Measurements from ENCODE around the gene PPFIBP2. TPM values are rescaled to one million over a fixed set of nuclear protein-coding genes. Genes with fewer than 3 reads are reported as not detected.

Gene PPFIBP2
- total RNA-seq, 2 experiments from 2014 or later: 33.1 to 34.7 TPM

DNA sequence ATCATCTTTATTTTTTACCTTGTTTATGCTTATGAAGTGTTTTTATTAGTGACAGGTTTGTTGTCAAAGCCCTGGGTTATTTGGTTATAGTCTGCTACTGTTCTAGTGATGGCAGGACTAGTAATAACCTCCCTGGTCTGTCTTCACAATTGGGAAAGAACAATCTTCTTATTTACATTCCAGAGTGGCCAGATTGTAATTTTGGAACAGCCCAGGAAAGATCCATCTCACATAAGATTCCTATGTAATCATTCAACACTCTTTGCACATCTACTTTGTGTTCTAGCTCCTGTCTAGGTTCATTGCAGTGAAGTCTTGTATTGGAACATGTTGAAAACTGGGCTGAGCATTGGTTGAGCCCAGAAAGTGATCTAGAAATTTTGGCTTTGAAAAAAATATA is 95.7 kb downstream of the PPFIBP2 start:
- ChIA-PET POLR2A (no interaction called here), CTCF (interaction anchor here (1.2 kb wide), 1 partner anchor 29 kb away, joined by 3 read pairs; no protein-coding TSS in a partner anchor)

DNA sequence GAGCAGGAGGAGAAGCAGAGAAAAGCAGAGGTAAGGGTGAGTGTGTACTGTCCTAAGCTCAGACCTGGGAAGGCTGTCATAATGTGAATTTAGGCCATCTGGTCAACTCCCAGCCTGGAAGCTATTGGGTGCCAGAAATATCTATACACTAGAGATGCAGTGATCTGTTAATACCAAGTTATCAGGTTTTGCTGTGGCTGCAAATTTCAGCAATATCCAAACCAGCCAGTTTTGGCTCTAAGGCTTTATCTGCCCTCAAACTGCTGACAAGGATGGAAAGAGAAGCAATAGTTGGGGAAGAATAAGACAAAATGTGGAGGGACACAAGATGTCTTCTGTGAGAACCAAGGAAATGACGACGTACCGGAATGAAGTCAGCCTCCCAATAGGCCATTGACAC is 96.6 kb downstream of the PPFIBP2 start:
- POLR2A ChIA-PET: interaction anchor here (0.6 kb wide), 1 partner anchor 1490 kb away, joined by 5 read pairs; no protein-coding TSS in a partner anchor
- H3K4me3 Mint-ChIP-seq: no peak overlapping the region
- no peaks in the 10 kb centered on the region for H3K4me1 Mint-ChIP-seq
- no peaks in the 10 kb centered on the region for H3K27me3 Mint-ChIP-seq
- no peak overlapping the region for H3K27ac Mint-ChIP-seq
- H3K9me3 Mint-ChIP-seq: no peaks in the 10 kb centered on the region
- H3K36me3 Mint-ChIP-seq (ENCODE audit: low read depth): peaks cover 6% of the 10 kb centered on the region
- CTCF ChIA-PET: interaction anchor here (1.2 kb wide), 1 partner anchor 29 kb away, joined by 3 read pairs; no protein-coding TSS in a partner anchor
- DNase-seq: no peak

More for the DNA sequence above, 95.7 kb downstream of the PPFIBP2 start:
- H3K36me3 Mint-ChIP-seq (ENCODE audit: low read depth): peaks cover 6% of the 10 kb centered on the region
- H3K4me3 Mint-ChIP-seq: no peak overlapping the region
- no peaks in the 10 kb centered on the region for H3K9me3 Mint-ChIP-seq
- H3K27ac Mint-ChIP-seq: no peak overlapping the region
- no peaks in the 10 kb centered on the region for H3K4me1 Mint-ChIP-seq
- no peak for DNase-seq
- H3K27me3 Mint-ChIP-seq: no peaks in the 10 kb centered on the region

DNA sequence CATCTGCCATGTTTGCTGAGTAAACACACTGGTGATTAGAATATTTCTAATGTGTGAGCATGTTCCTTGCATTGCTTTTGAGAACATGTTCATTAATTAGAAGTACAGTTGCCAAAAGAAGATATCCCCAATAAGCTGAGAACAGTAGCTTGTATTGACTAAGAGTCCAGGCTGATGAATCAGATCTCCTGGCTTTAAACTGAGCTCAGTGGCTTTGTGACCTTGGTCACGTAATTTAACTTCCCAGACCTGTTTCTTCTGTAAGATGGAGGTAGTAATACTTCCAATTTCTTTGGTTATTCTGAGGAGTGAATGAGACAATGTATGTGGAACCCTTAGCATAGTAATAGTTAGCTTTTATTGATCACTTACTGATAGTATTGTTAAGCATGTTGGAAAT is 97.6 kb downstream of the PPFIBP2 start:
- no peak for DNase-seq
- H3K9me3 Mint-ChIP-seq: no peaks in the 10 kb centered on the region
- H3K36me3 Mint-ChIP-seq (ENCODE audit: low read depth): peaks cover 6% of the 10 kb centered on the region

DNA sequence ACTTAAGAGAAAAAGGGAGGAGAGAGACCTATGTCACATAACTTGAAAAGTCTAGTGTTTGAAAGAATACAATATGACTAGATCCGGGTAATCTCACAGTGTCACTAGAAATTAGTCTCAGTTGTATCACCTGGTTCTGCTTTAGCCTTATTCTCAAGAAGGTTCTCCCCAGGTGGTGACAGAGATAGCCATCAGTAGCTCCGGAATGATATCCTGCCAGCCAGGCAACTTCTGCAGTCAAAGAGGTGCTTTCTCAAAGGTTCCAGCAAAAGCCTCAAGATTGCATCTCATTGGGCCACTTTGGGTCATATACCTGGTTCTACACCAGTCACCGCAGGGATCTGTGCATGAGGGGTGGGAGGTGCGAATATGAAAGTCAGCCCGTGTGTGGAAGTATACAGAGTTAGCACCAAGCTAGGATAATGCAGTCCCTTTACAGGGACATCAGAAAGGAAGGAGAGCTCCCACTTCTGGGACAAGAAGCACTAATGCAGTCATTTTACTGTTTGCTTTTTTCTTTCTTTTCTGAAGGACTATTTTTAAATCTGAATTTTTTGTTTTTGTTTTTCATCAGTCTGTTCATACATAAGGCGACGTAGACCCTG is 98.4 kb downstream of the PPFIBP2 start:
- ChIA-PET CTCF (no interaction called here), POLR2A (no interaction called here)
- peaks cover 6% of the 10 kb centered on the region for H3K36me3 Mint-ChIP-seq (ENCODE audit: low read depth)
- H3K4me3 Mint-ChIP-seq: no peak overlapping the region
- no peaks in the 10 kb centered on the region for H3K27me3 Mint-ChIP-seq
- H3K9me3 Mint-ChIP-seq: no peaks in the 10 kb centered on the region
- no peaks in the 10 kb centered on the region for H3K4me1 Mint-ChIP-seq
- no peak for DNase-seq
- no peak overlapping the region for H3K27ac Mint-ChIP-seq

More for the DNA sequence above, 97.6 kb downstream of the PPFIBP2 start:
- ChIA-PET CTCF (no interaction called here), POLR2A (no interaction called here)
- H3K4me3 Mint-ChIP-seq: no peak overlapping the region
- no peaks in the 10 kb centered on the region for H3K4me1 Mint-ChIP-seq
- no peaks in the 10 kb centered on the region for H3K27me3 Mint-ChIP-seq
- H3K27ac Mint-ChIP-seq: no peak overlapping the region

DNA sequence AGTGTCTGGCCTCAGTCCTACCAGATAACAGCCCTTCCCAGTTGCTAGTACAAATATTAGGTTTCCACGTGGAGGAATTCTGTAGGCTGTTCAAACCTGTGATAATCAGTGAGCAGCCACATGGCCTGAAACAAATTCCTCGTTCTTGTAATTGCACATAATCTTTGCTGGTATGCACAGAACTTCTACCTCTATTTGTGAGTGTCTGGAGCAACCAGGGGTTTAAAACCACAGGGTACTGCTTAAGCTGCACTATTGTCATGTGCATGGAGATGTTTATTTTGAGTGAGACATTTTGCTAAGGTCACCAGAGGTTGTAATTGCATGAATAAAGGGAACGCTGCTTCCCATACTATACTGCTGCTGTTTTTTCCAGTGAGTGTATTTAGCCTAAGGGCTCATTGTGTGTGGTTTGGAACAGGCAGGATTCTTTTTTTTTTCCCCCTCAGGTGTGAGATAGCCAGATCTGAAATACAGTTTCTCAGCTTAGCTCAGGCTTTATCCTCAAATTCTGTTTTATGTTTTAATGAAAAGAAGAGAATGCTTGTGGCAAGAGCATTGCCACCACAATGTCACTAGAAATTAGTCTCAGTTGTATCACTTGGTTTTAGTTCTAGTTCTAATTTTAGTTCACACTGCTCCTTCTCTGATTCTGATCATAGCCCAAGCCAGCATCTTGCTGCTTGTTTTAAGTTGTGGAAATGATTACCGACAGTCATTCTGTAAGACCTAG is 99.0 kb downstream of the PPFIBP2 start:
- Mint-ChIP-seq H3K9me3 (no peaks in the 10 kb centered on the region), H3K36me3 (ENCODE audit: low read depth) (peaks cover 6% of the 10 kb centered on the region), H3K27me3 (no peaks in the 10 kb centered on the region), H3K4me1 (no peaks in the 10 kb centered on the region), H3K27ac (no peak overlapping the region), H3K4me3 (no peak overlapping the region)
- no peak for DNase-seq
- ChIA-PET CTCF (no interaction called here), POLR2A (no interaction called here)

DNA sequence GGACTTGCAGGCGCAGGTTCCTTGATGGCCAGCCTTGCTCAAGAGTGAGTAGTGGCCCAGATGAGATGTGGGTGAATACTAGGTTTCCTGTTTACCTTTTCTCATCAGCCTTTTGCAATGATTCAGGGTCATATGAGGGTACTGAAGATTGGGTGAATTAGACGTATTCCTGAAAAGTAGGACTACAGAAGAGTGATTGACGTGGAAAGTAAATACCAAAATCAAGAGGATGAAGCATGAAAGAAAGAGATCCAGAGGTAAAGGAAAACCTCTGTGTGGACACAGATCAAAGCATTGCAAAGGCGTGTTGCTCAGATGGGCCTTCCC is 99.6 kb downstream of the PPFIBP2 start:
- ChIA-PET POLR2A (no interaction called here), CTCF (no interaction called here)
- Mint-ChIP-seq H3K27me3 (no peaks in the 10 kb centered on the region), H3K36me3 (ENCODE audit: low read depth) (peaks cover 6% of the 10 kb centered on the region), H3K9me3 (no peaks in the 10 kb centered on the region), H3K4me3 (no peak overlapping the region), H3K4me1 (no peaks in the 10 kb centered on the region), H3K27ac (no peak overlapping the region)
- DNase-seq: no peak

DNA sequence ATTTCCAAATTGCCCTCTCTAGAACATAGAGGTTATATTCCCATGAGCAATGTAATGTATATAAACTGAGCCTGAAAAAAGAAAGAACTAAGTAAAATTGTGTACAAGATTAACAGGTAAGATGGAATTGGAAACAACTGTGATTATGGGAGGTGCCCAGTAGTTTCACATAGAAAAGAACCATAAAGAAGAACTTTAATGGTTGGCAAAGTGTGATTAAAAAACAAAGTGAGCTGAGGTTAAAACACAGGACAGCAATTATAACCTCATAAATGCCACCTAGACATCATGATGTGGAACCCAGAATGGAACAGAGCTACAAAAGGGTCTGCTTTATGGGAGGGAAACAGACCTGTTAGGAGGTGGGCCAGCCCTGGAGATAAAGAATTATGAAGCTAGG is 100.9 kb downstream of the PPFIBP2 start:
- peaks cover 6% of the 10 kb centered on the region for H3K36me3 Mint-ChIP-seq (ENCODE audit: low read depth)

DNA sequence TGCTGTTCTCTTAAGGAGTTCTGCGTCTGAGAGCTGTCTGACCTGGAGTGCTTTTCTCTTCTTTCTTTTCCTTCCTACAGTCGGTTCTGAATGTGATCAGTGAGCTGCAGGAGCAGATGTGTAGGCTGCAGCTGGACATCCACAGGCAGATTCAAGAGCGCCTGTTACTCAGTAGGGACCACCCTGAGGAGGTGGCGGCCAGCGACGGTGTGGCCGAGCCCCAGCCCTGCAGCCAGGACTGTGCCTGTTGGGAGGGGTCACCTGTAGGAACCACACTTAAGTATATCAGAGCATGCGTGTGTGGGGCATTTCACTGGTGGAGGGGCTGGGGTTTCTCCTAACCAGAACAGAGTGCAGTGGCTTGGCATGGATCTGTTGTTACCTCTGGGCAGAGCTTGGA is 103.2 kb downstream of the PPFIBP2 start:
- no peaks in the 10 kb centered on the region for H3K36me3 Mint-ChIP-seq (ENCODE audit: low read depth)
- DNase-seq: no peak
- H3K27me3 Mint-ChIP-seq: no peaks in the 10 kb centered on the region
- no peak overlapping the region for H3K4me3 Mint-ChIP-seq
- no peaks in the 10 kb centered on the region for H3K9me3 Mint-ChIP-seq
- CTCF ChIA-PET: interaction anchor here (0.9 kb wide), 1 partner anchor 21 kb away, joined by 4 read pairs; no protein-coding TSS in a partner anchor
- H3K4me1 Mint-ChIP-seq: no peaks in the 10 kb centered on the region
- no peak overlapping the region for H3K27ac Mint-ChIP-seq
- POLR2A ChIA-PET: no interaction called here

More for the DNA sequence above, 100.9 kb downstream of the PPFIBP2 start:
- Mint-ChIP-seq H3K27me3 (no peaks in the 10 kb centered on the region), H3K27ac (no peak overlapping the region), H3K4me3 (no peak overlapping the region), H3K4me1 (no peaks in the 10 kb centered on the region), H3K9me3 (no peaks in the 10 kb centered on the region)
- DNase-seq: no peak
- ChIA-PET CTCF (no interaction called here), POLR2A (interaction anchor here (0.7 kb wide), 1 partner anchor 12 kb away, joined by 4 read pairs; no protein-coding TSS in a partner anchor)

DNA sequence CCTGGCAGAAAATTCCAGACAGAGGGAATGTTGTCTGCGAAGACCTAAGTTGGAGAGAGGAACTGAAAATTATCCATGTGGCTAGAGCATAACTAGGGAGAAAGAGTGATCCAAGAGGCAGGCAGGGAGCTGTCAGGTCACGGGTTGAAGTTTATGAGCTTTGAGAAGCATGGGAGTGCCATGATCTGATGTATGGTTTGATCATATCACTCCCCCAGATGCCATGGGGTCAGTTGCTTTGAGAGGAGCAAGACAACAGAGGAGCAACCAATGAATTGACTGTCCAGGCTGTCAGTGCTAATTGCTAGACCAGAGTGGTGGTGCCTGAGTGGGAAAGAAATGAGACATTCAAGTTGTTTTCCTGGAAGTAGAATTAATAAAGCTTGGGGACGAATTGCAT is 105.5 kb downstream of the PPFIBP2 start:
- Mint-ChIP-seq H3K4me3 (no peak overlapping the region), H3K9me3 (no peaks in the 10 kb centered on the region), H3K36me3 (ENCODE audit: low read depth) (no peaks in the 10 kb centered on the region), H3K27me3 (no peaks in the 10 kb centered on the region), H3K4me1 (no peaks in the 10 kb centered on the region), H3K27ac (no peak overlapping the region)
- CTCF ChIA-PET: interaction anchor here (2.0 to 2.2 kb wide), 2 partner anchors 10 to 20 kb away, joined by 5 to 6 read pairs; no protein-coding TSS in a partner anchor
- DNase-seq: no peak
- POLR2A ChIA-PET: no interaction called here

DNA sequence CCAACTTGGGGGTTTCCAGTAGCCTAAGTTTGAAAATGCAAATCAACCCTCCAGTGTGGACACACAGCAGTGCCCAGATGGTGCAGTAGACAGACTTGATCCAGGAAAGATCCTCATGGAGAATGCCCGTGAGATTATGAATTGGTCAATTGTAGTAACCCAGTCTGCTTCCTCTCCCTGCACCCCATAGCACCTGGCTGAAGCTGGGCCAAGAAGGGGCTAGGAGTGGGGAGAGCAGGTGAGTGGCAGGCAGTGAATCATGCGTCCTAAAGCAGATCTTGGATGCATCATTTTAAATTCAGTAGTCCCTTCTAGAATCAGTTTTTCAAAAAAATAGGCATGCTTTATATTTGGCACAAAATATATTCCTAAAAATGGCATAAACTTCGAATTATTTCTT is 107.3 kb downstream of the PPFIBP2 start:
- H3K27me3 Mint-ChIP-seq: no peaks in the 10 kb centered on the region
- CTCF ChIA-PET: interaction anchor here (2.0 kb wide), 1 partner anchor 8 kb away, joined by 6 read pairs; no protein-coding TSS in a partner anchor
- no peaks in the 10 kb centered on the region for H3K9me3 Mint-ChIP-seq
- POLR2A ChIA-PET: no interaction called here
- H3K36me3 Mint-ChIP-seq (ENCODE audit: low read depth): no peaks in the 10 kb centered on the region
- H3K4me1 Mint-ChIP-seq: no peaks in the 10 kb centered on the region
- no peak for DNase-seq
- H3K27ac Mint-ChIP-seq: no peak overlapping the region
- no peak overlapping the region for H3K4me3 Mint-ChIP-seq

DNA sequence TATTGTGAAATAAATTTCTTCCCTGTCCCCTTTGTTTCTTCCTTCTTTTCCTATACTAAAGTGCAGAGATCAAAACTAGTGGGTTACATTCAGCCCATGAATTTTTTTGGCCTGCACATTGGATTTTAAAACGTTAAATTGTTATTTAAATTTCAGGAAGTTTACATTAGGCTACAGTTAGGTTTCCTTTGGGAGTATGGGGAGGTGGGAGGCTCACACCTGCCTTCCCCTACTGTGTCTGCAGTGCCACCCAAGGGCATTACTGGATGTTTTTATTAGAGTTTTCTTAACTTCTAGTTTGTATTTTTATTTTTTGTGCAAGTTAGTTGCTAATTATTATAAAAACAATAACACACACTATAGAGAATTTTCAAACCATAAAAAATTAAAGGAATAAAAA is 107.8 kb downstream of the PPFIBP2 start:
- H3K9me3 Mint-ChIP-seq: no peaks in the 10 kb centered on the region
- POLR2A ChIA-PET: no interaction called here
- H3K36me3 Mint-ChIP-seq (ENCODE audit: low read depth): no peaks in the 10 kb centered on the region
- no peaks in the 10 kb centered on the region for H3K4me1 Mint-ChIP-seq
- no peak overlapping the region for H3K27ac Mint-ChIP-seq
- CTCF ChIA-PET: interaction anchor here (1.3 kb wide), 2 partner anchors 21 to 45 kb away, joined by 3 to 4 read pairs; no protein-coding TSS in a partner anchor
- H3K4me3 Mint-ChIP-seq: no peak overlapping the region
- DNase-seq: no peak
- H3K27me3 Mint-ChIP-seq: no peaks in the 10 kb centered on the region

DNA sequence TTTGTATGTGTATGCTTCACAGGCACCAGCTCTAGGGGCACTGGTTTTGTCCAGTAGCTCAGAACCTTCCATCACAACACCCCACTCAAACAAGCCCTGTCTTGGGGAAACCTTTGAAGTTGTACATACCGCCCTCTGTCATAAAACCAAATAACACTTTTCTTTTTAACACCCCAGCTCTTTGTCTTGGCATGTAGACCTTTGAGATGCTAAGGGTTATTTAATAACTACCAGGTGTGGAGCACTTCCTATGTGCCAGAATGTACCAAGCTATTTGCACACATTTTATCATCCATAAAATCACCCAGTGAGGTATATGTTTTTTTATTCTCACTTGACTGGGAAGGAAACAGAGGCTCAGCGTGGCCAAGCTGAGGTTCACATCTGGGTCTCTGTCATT is 108.9 kb downstream of the PPFIBP2 start:
- CTCF ChIA-PET: interaction anchor here (0.6 to 1.3 kb wide), 3 partner anchors 20 to 848 kb away, joined by 3 to 4 read pairs (median 3); no protein-coding TSS in a partner anchor
- no peak for DNase-seq
- no peaks in the 10 kb centered on the region for H3K27me3 Mint-ChIP-seq
- H3K36me3 Mint-ChIP-seq (ENCODE audit: low read depth): no peaks in the 10 kb centered on the region
- no peak overlapping the region for H3K4me3 Mint-ChIP-seq
- H3K4me1 Mint-ChIP-seq: no peaks in the 10 kb centered on the region
- H3K27ac Mint-ChIP-seq: no peak overlapping the region
- POLR2A ChIA-PET: no interaction called here
- H3K9me3 Mint-ChIP-seq: no peaks in the 10 kb centered on the region

DNA sequence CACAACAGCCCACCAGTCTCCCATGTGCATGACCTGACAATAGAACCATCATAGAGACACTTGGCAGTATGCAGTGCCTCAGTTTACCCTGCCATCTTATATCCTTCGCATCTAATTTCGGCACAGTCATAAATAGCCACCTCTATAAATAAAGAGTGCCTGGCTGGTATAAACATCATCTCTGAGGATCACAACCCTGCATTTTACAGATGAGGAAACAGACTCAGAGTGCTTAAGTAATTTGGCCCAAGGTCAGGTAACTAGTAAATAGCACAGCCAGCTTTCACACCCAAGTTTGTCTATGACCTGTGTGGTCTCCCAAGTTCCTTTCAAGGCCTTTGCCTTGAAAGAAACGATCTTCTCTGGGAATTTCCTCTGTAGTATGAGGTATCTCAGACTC is 114.9 kb downstream of the PPFIBP2 start:
- CTCF ChIA-PET: interaction anchor here (1.2 to 2.5 kb wide), 3 partner anchors 9 to 11 kb away, joined by 4 to 7 read pairs (median 6); no protein-coding TSS in a partner anchor

More for the DNA sequence above, 114.9 kb downstream of the PPFIBP2 start:
- H3K4me3 Mint-ChIP-seq: no peak overlapping the region
- H3K4me1 Mint-ChIP-seq: no peaks in the 10 kb centered on the region
- H3K27ac Mint-ChIP-seq: no peak overlapping the region
- POLR2A ChIA-PET: no interaction called here
- no peaks in the 10 kb centered on the region for H3K27me3 Mint-ChIP-seq
- DNase-seq: no peak
- no peaks in the 10 kb centered on the region for H3K9me3 Mint-ChIP-seq
- peaks cover 7% of the 10 kb centered on the region for H3K36me3 Mint-ChIP-seq (ENCODE audit: low read depth)

Measured in activated CD4-positive, alpha-beta T cell treated with anti-CD3 and anti-CD28 coated beads, Interleukin-2, amount 10 ng/mL, durations not matched to agents 7 days and 5 days (primary cell).